CD14-positive monocyte (primary cell): ENCODE data around the gene MAP4K3. TPM values are rescaled to one million over a fixed set of nuclear protein-coding genes. Genes with fewer than 3 reads are reported as not detected.
"Not testable (repeated sequence)": the region's sequence is repeated elsewhere in the genome, so short reads cannot be mapped to it uniquely, and the experiment has no call there.

Experiments used
- DNase-seq, 3 donors: peaks; one replicate each; pipeline ENCODE4 v3.0.0-alpha.2; 2011 to 2022
- H2AFZ ChIP-seq: 2 replicates; pipeline ENCODE4 v1.6.0; 2012; ENCODE audit warnings: mild to moderate bottlenecking, low read depth, low read length, inconsistent platforms; ENCODE audit not compliant: insufficient read depth, poor library complexity, severe bottlenecking
- H3K27ac ChIP-seq, 2 donors: 1 replicate in 1 of 2; 2 replicates in 1 of 2; pipeline ENCODE4 v1.5.1; 2012 to 2013; ENCODE audit warnings: low read length in 2 of 2, control low read depth in 1 of 2, inconsistent platforms in 1 of 2, low read depth in 1 of 2, mild to moderate bottlenecking in 1 of 2
- H3K27me3 ChIP-seq, 2 donors: one replicate each; pipeline versions ENCODE4 v1.6.0 to v1.6.1; 2011 to 2013; ENCODE audit warnings: low read length in 2 of 2; ENCODE audit not compliant: control insufficient read depth in 2 of 2, insufficient read depth in 2 of 2
- H3K36me3 ChIP-seq, 2 donors: replicated peaks in 1 of 2; 1 replicate in 1 of 2; 2 replicates in 1 of 2; pipeline versions ENCODE4 v1.5.1 to v1.6.1; 2012 to 2013; ENCODE audit warnings: low read length in 2 of 2, control low read depth in 1 of 2, inconsistent platforms in 1 of 2, mild to moderate bottlenecking in 1 of 2; ENCODE audit not compliant: insufficient read depth in 2 of 2, control insufficient read depth in 1 of 2
- H3K4me1 ChIP-seq, 2 donors: 1 replicate in 1 of 2; 2 replicates in 1 of 2; pipeline versions ENCODE4 v1.5.1 to v1.6.1; 2012 to 2013; ENCODE audit warnings: low read length in 2 of 2, control low read depth in 1 of 2, inconsistent platforms in 1 of 2, mild to moderate bottlenecking in 1 of 2, moderate library complexity in 1 of 2; ENCODE audit not compliant: insufficient read depth in 2 of 2, control insufficient read depth in 1 of 2
- H3K4me2 ChIP-seq: replicated peaks from 2 replicates; pipeline ENCODE3; 2012; ENCODE audit warnings: low read length, moderate library complexity, mild to moderate bottlenecking; ENCODE audit not compliant: poor library complexity, severe bottlenecking; ENCODE audit errors: extremely low read depth
- H3K4me3 ChIP-seq, 3 experiments: fragments of 200-600 bp in 1 of 3; sonication (generic) in 1 of 3; replicated peaks in 1 of 3; 1 replicate in 2 of 3; 2 replicates in 1 of 3; pipeline ENCODE4 v1.5.1; 2011 to 2013; ENCODE audit warnings: low read length in 3 of 3, mild to moderate bottlenecking in 3 of 3, control low read depth in 2 of 3, low read depth in 2 of 3, inconsistent platforms in 1 of 3, moderate library complexity in 1 of 3
- H3K79me2 ChIP-seq: 2 replicates; pipeline ENCODE4 v1.6.0; 2012; ENCODE audit warnings: mild to moderate bottlenecking, control low read depth, inconsistent platforms, low read length, moderate library complexity; ENCODE audit not compliant: insufficient read depth
- H3K9ac ChIP-seq: 2 replicates; pipeline ENCODE4 v1.6.0; 2017; ENCODE audit warnings: low read length, mild to moderate bottlenecking; ENCODE audit not compliant: insufficient read depth, poor library complexity, severe bottlenecking
- H3K9me3 ChIP-seq, 2 donors: replicated peaks in 1 of 2; 1 replicate in 1 of 2; 2 replicates in 1 of 2; pipeline versions ENCODE4 v1.5.1 to v1.6.1; 2012 to 2013; ENCODE audit warnings: low read length in 2 of 2, control low read depth in 1 of 2; ENCODE audit not compliant: control insufficient read depth in 1 of 2, insufficient read depth in 1 of 2
- H4K20me1 ChIP-seq: 2 replicates; pipeline ENCODE4 v1.6.0; 2012; ENCODE audit warnings: mild to moderate bottlenecking, low read length, control low read depth, moderate library complexity; ENCODE audit not compliant: insufficient read depth
- H3K27ac Mint-ChIP-seq, 7 donors: one replicate each; pipeline ENCODE4 v1.8.0; 2020; ENCODE audit warnings: mild to moderate bottlenecking in 7 of 7, mixed read lengths in 7 of 7, moderate library complexity in 6 of 7, inconsistent platforms in 2 of 7
- H3K27me3 Mint-ChIP-seq, 3 donors: one replicate each; pipeline ENCODE4 v1.8.0; 2021 to 2022; ENCODE audit warnings: low read depth in 3 of 3, mild to moderate bottlenecking in 3 of 3, mixed read lengths in 3 of 3, moderate library complexity in 3 of 3, inconsistent platforms in 1 of 3
- H3K36me3 Mint-ChIP-seq, 2 donors: one replicate each; pipeline ENCODE4 v1.8.0; 2020; ENCODE audit warnings: mixed read lengths in 2 of 2, inconsistent platforms in 1 of 2, mild to moderate bottlenecking in 1 of 2
- H3K4me1 Mint-ChIP-seq: one replicate; pipeline ENCODE4 v1.8.0; 2020; ENCODE audit warnings: mild to moderate bottlenecking, mixed read lengths
- H3K4me3 Mint-ChIP-seq, 2 donors: one replicate each; pipeline ENCODE4 v1.8.0; 2020; ENCODE audit warnings: mild to moderate bottlenecking in 2 of 2, mixed read lengths in 2 of 2, moderate library complexity in 1 of 2
- H3K9me3 Mint-ChIP-seq, 7 donors: one replicate each; pipeline ENCODE4 v1.8.0; 2020 to 2022; ENCODE audit warnings: mixed read lengths in 7 of 7, mild to moderate bottlenecking in 6 of 7, moderate library complexity in 6 of 7, inconsistent platforms in 2 of 7
- CTCF ChIP-seq: fragments of 200-600 bp; IDR thresholded peaks from one replicate; pipeline ENCODE4 v1.8.0; 2022; ENCODE audit warnings: antibody characterized with exemption, mild to moderate bottlenecking
- WGBS: methylation state at CpG from one replicate; pipeline ENCODE4 v1.1.5; 2013; ENCODE audit warnings: missing lambda C conversion rate; ENCODE audit not compliant: insufficient coverage; 5-methylcytosine and 5-hydroxymethylcytosine counted together
- intact Hi-C, 2 donors: fragments of 100-400 bp; cut with micrococcal nuclease; formaldehyde crosslinking; loops; one replicate each; pipeline versions ENCODE4 v1.15.0 to v1.15.1; 2023
- polyA plus RNA-seq, 3 donors: library from polyadenylated mRNA; depleted of rRNA in 1 of 3; unstranded in 2 of 3; stranded (reverse) in 1 of 3; fragments of 300-500 nt in 2 of 3; fragments of >200 nt in 1 of 3; fragmentation: Illumina TruSeq in 2 of 3; gene quantifications; 1 replicate in 2 of 3; 2 replicates in 1 of 3; pipeline ENCODE4 v1.2.3, GENCODE V29; 2012 to 2021

Gene MAP4K3
- polyA plus RNA-seq, 3 donors, result 1.0 to 8.0 (median 4.0) TPM

DNA sequence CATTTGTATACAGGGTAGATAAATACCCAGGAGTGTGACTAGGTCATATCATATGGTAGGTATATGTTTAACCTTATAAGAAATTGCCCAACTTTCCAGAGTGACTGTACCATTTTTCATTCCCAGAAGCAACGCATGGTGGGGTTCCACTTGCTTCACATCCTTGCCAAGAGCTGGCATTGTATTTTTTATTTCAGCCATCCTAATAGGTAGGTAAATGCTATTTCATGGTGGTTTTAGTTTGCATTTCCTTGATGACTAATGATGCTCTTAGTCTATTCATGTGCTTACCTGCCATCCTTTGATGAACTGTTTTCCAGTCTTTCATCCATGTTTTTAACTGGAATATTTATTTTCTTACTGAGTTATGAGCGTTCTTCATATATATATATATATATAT, 51.9 kb downstream of the MAP4K3 start:
- H3K27ac Mint-ChIP-seq, result no peak overlapping the region

DNA sequence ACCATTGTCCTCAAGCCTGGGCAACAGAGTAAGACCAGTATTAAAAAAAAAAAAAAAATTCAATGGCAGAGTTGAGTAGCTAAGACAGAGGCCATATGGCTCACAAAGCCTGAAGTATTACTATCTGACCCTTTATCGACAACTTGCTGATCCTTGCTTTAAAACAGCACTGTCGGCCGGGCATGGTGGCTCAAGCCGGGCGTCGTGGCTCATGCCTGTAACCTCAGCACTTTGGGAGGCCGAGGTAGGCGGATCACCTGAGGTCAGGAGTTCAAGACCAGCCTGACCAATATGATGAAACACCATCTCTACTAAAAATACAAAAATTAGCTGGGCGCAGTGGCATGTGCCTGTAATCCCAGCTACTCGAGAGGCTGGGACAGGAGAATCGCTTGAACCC, 53.0 kb downstream of the MAP4K3 start:
- peaks cover 17% of the 10 kb centered on the region for H3K4me1 Mint-ChIP-seq
- H3K27ac Mint-ChIP-seq, H4K20me1 ChIP-seq, H3K9me3 ChIP-seq, H3K9me3 Mint-ChIP-seq, H3K9ac ChIP-seq, H3K4me3 ChIP-seq, H2AFZ ChIP-seq, H3K27me3 ChIP-seq, H3K4me1 ChIP-seq, H3K27ac ChIP-seq, H3K36me3 ChIP-seq, H3K79me2 ChIP-seq, DNase-seq, H3K36me3 Mint-ChIP-seq, intact Hi-C loops, H3K27me3 Mint-ChIP-seq, H3K4me3 Mint-ChIP-seq, H3K4me2 ChIP-seq: not testable (repeated sequence)
- no CpG with 5 or more reads among the region's 11 CpGs for WGBS

More for the DNA sequence above, 51.9 kb downstream of the MAP4K3 start:
- Mint-ChIP-seq H3K9me3 (peaks cover 0 to 9% (median 4%) of the 10 kb centered on the region in 7 donors), H3K27me3 (peaks cover 0 to 3% (median 0%) of the 10 kb centered on the region in 3 donors), H3K36me3 (no peaks in the 10 kb centered on the region), H3K4me1 (peaks cover 17% of the 10 kb centered on the region), H3K4me3 (no peak overlapping the region)
- Histone ChIP-seq H3K9me3 (no peaks in the 10 kb centered on the region), H3K27ac (no peak overlapping the region), H3K79me2 (peaks cover 6% of the 10 kb centered on the region), H3K4me1 (peaks cover 3 to 7% of the 10 kb centered on the region in 2 donors), H3K36me3 (no peaks in the 10 kb centered on the region), H3K4me3 (no peak overlapping the region), H4K20me1 (peaks cover 7% of the 10 kb centered on the region), H2AFZ (no peak overlapping the region), H3K4me2 (no peak overlapping the region), H3K9ac (no peak overlapping the region), H3K27me3 (no peaks in the 10 kb centered on the region)
- WGBS, result no CpG with 5 or more reads among the region's 2 CpGs
- TF ChIP-seq CTCF, result no peak
- intact Hi-C loops, result no loop called here
- DNase-seq, result no peak
